CD4-positive, CD25-positive, alpha-beta regulatory T cell (primary cell): ENCODE measurements around the gene PTPRG. TPM values are rescaled to one million over a fixed set of nuclear protein-coding genes. Genes with fewer than 3 reads are reported as not detected.
"Not testable (repeated sequence)": the region's sequence is repeated elsewhere in the genome, so short reads cannot be mapped to it uniquely, and the experiment has no call there.

ENCODE experiments used
- ATAC-seq, 2 donors: fragments of 150-1000 bp; cut with Tn5 transposase; one replicate each; pipeline ENCODE4 v1.10.0; 2021; ENCODE audit warnings: low read depth in 2 of 2, moderate number of reproducible peaks in 2 of 2, moderate library complexity in 1 of 2
- DNase-seq, 3 donors: peaks; one replicate each; pipeline versions ENCODE4 v3.0.0 to v3.0.0-alpha.2; 2012 to 2022; ENCODE audit warnings: mixed read lengths in 1 of 3
- H3K27ac ChIP-seq: one replicate; pipeline ENCODE4 v1.7.0; 2013; ENCODE audit warnings: mild to moderate bottlenecking, low read length; ENCODE audit not compliant: insufficient read depth, poor library complexity, severe bottlenecking
- H3K27me3 ChIP-seq: one replicate; pipeline ENCODE4 v1.7.0; 2013; ENCODE audit warnings: low read length; ENCODE audit not compliant: control insufficient read depth, insufficient read depth
- H3K36me3 ChIP-seq: one replicate; pipeline ENCODE4 v1.7.0; 2013; ENCODE audit warnings: mild to moderate bottlenecking, low read length, moderate library complexity; ENCODE audit not compliant: control insufficient read depth, insufficient read depth
- H3K4me1 ChIP-seq: 2 replicates; pipeline ENCODE4 v1.7.0; 2013; ENCODE audit warnings: mild to moderate bottlenecking, low read length; ENCODE audit not compliant: insufficient read depth, control insufficient read depth, poor library complexity, severe bottlenecking
- H3K4me3 ChIP-seq: one replicate; pipeline ENCODE4 v1.7.0; 2013; ENCODE audit warnings: low read depth, mild to moderate bottlenecking, low read length, moderate library complexity
- H3K9me3 ChIP-seq, 2 experiments: 1 replicate in 1 of 2; 2 replicates in 1 of 2; pipeline ENCODE4 v1.7.0; 2013; ENCODE audit warnings: low read length in 2 of 2, mild to moderate bottlenecking in 1 of 2, moderate library complexity in 1 of 2; ENCODE audit not compliant: control insufficient read depth in 2 of 2
- H3K27ac Mint-ChIP-seq, 3 donors: one replicate each; pipeline ENCODE4 v1.8.0; 2020 to 2022; ENCODE audit warnings: mild to moderate bottlenecking in 3 of 3, mixed read lengths in 3 of 3, moderate library complexity in 2 of 3
- H3K27me3 Mint-ChIP-seq: one replicate; pipeline ENCODE4 v1.8.0; 2022; ENCODE audit warnings: mild to moderate bottlenecking, mixed read lengths
- H3K36me3 Mint-ChIP-seq: one replicate; pipeline ENCODE4 v1.8.0; 2020; ENCODE audit warnings: mixed read lengths
- H3K4me1 Mint-ChIP-seq, 4 donors: one replicate each; pipeline ENCODE4 v1.8.0; 2020 to 2022; ENCODE audit warnings: mixed read lengths in 4 of 4, mild to moderate bottlenecking in 1 of 4
- H3K4me3 Mint-ChIP-seq, 4 donors: one replicate each; pipeline ENCODE4 v1.8.0; 2020 to 2022; ENCODE audit warnings: mild to moderate bottlenecking in 4 of 4, mixed read lengths in 4 of 4, moderate library complexity in 3 of 4
- H3K9me3 Mint-ChIP-seq, 7 donors: one replicate each; pipeline ENCODE4 v1.8.0; 2020 to 2022; ENCODE audit warnings: mixed read lengths in 7 of 7, mild to moderate bottlenecking in 3 of 7, moderate library complexity in 2 of 7
- polyA plus RNA-seq, 4 donors: library from polyadenylated mRNA; unstranded; fragments of 300-500 nt; fragmentation: Illumina TruSeq; gene quantifications; one replicate each; pipeline ENCODE4 v1.2.3, GENCODE V29; 2021
- total RNA-seq: library from RNA; stranded (reverse); gene quantifications from one replicate; pipeline ENCODE4 v1.2.3, GENCODE V29; 2022

The PTPRG gene
- total and polyA plus RNA-seq, 5 donors from 2014 or later, result not detected

DNA sequence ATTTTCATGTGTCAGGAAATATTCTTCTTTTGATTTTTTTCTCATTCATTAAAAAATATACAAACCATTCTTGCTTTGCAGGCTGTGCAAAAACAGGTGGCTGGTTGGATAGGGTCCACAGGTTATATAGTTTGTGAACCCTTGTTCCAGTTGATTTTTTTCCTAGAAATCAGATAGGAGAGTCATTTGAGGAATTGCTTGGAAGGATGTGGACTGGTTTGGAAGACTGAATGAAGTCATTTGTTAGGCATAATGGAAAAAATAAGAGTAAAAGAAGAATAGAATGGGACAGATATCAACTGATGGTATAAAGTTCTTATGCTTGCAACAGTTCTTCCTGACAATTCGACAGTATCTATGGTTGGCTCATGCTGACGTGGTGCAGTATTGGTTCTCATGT is 189.4 kb downstream of the PTPRG start:
- Mint-ChIP-seq H3K27me3 (peaks cover 4% of the 10 kb centered on the region), H3K27ac (no peak overlapping the region), H3K4me3 (no peak overlapping the region), H3K36me3 (no peaks in the 10 kb centered on the region), H3K4me1 (no peaks in the 10 kb centered on the region), H3K9me3 (peaks cover 0 to 4% (median 0%) of the 10 kb centered on the region in 7 donors)
- Histone ChIP-seq H3K36me3 (no peaks in the 10 kb centered on the region), H3K9me3 (no peaks in the 10 kb centered on the region), H3K4me3 (no peak overlapping the region), H3K27ac (no peak overlapping the region), H3K27me3 (no peaks in the 10 kb centered on the region), H3K4me1 (no peaks in the 10 kb centered on the region)
- ATAC-seq (no peak), DNase-seq (no peak)

DNA sequence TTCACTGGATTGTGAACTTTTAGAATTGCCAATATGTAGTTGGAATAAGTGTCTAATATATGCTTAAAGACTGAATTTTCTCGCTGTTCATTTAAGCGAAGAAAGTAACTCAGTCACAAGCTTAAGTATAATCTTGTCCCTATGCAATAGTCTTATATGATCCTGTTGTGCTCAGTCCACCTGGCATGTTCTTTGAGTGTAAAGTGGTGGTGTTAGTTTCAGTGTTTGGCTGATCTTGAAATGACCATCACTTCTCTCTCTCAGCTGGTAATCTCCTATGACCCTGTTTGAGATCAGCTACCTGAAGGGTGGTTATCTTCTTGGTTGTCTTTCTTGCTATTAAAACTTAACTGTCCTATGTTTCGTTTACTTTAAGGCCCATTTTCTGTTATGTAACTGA is 197.5 kb downstream of the PTPRG start:
- Mint-ChIP-seq H3K27me3 (peaks cover 4% of the 10 kb centered on the region), H3K36me3 (no peaks in the 10 kb centered on the region), H3K27ac (no peak overlapping the region), H3K9me3 (peaks cover 0 to 10% (median 2%) of the 10 kb centered on the region in 7 donors), H3K4me3 (no peak overlapping the region), H3K4me1 (no peaks in the 10 kb centered on the region)
- DNase-seq, result no peak
- Histone ChIP-seq H3K27me3 (no peaks in the 10 kb centered on the region), H3K9me3 (peaks cover 0 to 4% of the 10 kb centered on the region in 2 experiments), H3K27ac (no peak overlapping the region), H3K4me1 (no peaks in the 10 kb centered on the region), H3K4me3 (no peak overlapping the region), H3K36me3 (no peaks in the 10 kb centered on the region)
- ATAC-seq, result no peak

DNA sequence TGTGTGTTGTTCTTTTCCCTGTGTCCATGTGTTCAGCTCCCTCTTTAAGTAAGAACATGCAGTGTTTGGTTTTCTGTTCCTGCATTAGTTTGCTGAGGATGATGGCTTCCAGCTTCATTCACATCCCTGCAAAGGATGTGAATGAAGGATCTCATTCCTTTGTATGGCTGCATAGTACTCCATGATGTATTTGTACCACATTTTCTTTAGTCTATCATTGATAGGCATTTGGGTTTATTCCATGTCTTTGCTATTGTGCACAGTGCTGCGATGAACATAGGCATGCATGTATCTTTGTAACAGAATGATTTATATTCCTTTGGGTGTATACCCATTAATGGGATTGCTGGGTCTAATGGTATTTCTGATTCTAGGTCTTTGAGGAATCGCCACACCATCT is 199.4 kb downstream of the PTPRG start:
- H3K9me3 ChIP-seq, DNase-seq, H3K4me3 ChIP-seq, H3K4me1 Mint-ChIP-seq, ATAC-seq, H3K36me3 Mint-ChIP-seq, H3K27me3 Mint-ChIP-seq, H3K27me3 ChIP-seq, H3K36me3 ChIP-seq, H3K4me3 Mint-ChIP-seq, H3K27ac Mint-ChIP-seq, H3K27ac ChIP-seq, H3K4me1 ChIP-seq, H3K9me3 Mint-ChIP-seq: not testable (repeated sequence)

DNA sequence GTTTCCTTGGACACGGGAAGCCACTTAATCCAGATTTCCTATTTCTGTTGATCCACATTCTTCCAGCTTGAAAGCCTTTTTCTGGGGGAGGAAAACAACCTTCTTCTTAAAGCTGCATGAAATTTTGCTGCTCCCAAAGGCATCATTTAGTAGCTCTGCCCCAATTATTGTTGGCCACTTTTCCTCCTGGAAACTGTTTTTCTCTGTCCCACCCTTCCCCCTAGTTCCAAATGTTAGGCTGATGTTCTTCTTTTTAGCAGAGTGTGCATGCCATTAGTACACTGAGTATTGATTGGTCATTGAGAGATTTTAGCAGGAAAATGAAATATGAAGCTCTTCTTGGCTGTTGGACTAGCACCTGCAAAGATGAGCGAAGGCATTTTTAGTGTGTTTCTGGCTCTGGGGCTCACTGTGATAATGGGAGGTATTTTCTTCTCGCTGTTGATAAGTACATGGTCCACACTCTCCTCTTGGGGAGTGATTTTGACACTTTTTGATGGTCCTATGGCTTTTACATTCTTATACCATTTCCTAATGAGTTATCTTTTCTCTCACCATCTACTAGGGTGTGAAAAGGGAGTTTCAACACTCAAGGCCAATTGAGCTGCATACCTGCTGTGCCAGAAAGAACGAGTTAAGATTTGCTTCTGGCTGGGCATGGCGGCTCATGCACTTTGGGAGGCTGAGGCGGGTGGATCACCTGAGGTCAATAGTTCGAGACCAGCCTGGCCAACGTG is 200.5 kb downstream of the PTPRG start:
- ATAC-seq, result no peak

DNA sequence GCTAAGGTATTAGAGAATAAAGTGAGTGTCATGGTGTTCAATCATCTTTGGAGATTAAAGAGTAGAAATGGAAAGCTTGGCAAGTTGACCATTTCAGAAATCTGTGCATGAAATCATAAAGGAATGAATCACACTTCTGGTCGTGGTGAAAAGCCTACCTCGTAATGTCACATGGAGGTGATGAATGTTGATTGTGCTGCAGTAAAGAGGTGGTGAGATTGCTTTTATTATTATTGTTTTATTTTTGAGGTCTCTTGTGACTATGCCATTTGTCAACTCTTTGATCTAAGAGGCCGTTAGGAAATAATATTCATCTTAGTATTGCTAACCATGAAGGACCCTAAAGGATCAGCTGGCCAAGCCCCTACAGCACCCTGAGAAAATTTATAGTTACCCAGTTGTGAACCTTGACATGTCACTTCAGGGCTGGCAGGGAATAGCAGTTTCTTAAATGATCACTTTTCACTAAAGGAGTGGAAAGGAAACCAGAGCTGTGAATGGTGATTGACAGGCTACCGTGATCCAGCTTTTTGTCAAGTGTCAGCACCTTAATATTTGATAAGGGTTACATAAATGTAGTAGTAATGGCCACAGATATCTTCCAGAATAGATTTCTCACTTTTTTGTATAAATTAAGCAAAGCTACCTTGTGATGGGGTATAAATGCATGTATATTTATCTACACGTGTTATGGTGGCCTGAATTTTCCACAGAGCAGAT is 203.9 kb downstream of the PTPRG start:
- no peak overlapping the region for H3K4me3 ChIP-seq
- no peak overlapping the region for H3K27ac ChIP-seq
- Mint-ChIP-seq H3K9me3 (peaks cover 0 to 10% (median 1%) of the 10 kb centered on the region in 7 donors), H3K27me3 (no peaks in the 10 kb centered on the region), H3K27ac (no peak overlapping the region), H3K36me3 (no peaks in the 10 kb centered on the region), H3K4me1 (no peaks in the 10 kb centered on the region), H3K4me3 (no peak overlapping the region)
- no peaks in the 10 kb centered on the region for H3K36me3 ChIP-seq
- peaks cover 0 to 4% of the 10 kb centered on the region in 2 experiments for H3K9me3 ChIP-seq
- no peaks in the 10 kb centered on the region for H3K4me1 ChIP-seq
- no peak for ATAC-seq
- no peak for DNase-seq
- no peaks in the 10 kb centered on the region for H3K27me3 ChIP-seq

More for the DNA sequence above, 200.5 kb downstream of the PTPRG start:
- peaks cover 0 to 4% of the 10 kb centered on the region in 2 experiments for H3K9me3 ChIP-seq
- no peaks in the 10 kb centered on the region for H3K36me3 Mint-ChIP-seq
- H3K4me3 Mint-ChIP-seq, result no peak overlapping the region
- H3K27ac ChIP-seq, result no peak overlapping the region
- H3K9me3 Mint-ChIP-seq, result peaks cover 0 to 10% (median 2%) of the 10 kb centered on the region in 7 donors
- no peaks in the 10 kb centered on the region for H3K27me3 Mint-ChIP-seq
- no peak for DNase-seq
- H3K27me3 ChIP-seq, result no peaks in the 10 kb centered on the region
- H3K4me3 ChIP-seq, result no peak overlapping the region
- no peaks in the 10 kb centered on the region for H3K4me1 ChIP-seq
- H3K36me3 ChIP-seq, result no peaks in the 10 kb centered on the region
- no peaks in the 10 kb centered on the region for H3K4me1 Mint-ChIP-seq
- no peak overlapping the region for H3K27ac Mint-ChIP-seq

DNA sequence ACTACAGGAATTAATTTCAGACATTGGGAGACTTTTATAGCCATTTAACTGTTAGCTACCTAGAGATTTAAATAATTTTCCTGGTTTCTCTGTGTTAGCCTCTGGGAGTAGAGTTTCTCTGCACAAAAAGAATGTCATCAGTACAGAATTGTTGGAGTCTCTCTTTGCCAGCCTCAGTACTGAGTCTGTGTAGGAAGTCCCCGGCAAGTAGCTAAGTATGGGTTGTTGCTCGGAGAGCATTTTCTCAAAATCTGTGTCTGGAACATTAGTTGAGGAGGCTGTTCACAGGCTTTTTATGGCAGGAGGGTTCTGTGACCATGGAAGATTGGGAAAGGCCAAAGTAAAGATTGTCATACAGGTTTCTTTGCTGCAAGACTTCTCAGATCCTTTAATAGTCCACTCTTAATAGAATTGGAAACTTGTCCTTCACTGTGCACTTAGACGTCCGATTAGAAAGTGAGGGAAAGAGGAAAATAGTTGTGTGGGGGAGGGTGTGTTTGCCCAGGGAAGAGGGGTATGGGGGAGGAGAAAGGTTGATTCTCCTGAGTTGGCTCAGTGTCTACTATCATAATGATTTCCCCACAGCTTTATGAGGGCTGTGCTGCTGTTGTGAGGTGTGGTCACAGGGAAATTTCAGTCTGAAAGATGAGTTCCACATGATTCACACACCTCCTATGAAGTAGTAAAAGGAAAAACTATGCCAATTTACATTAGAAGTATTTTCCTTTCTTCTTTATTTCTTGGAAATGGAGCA is 207.1 kb downstream of the PTPRG start:
- Mint-ChIP-seq H3K36me3 (no peaks in the 10 kb centered on the region), H3K9me3 (peaks cover 0 to 8% (median 4%) of the 10 kb centered on the region in 7 donors), H3K27ac (no peak overlapping the region), H3K4me1 (no peaks in the 10 kb centered on the region), H3K27me3 (no peaks in the 10 kb centered on the region), H3K4me3 (no peak overlapping the region)
- no peaks in the 10 kb centered on the region for H3K4me1 ChIP-seq
- no peaks in the 10 kb centered on the region for H3K27me3 ChIP-seq
- no peak overlapping the region for H3K4me3 ChIP-seq
- DNase-seq, result no peak
- ATAC-seq, result no peak
- no peaks in the 10 kb centered on the region for H3K9me3 ChIP-seq
- no peak overlapping the region for H3K27ac ChIP-seq
- H3K36me3 ChIP-seq, result no peaks in the 10 kb centered on the region

DNA sequence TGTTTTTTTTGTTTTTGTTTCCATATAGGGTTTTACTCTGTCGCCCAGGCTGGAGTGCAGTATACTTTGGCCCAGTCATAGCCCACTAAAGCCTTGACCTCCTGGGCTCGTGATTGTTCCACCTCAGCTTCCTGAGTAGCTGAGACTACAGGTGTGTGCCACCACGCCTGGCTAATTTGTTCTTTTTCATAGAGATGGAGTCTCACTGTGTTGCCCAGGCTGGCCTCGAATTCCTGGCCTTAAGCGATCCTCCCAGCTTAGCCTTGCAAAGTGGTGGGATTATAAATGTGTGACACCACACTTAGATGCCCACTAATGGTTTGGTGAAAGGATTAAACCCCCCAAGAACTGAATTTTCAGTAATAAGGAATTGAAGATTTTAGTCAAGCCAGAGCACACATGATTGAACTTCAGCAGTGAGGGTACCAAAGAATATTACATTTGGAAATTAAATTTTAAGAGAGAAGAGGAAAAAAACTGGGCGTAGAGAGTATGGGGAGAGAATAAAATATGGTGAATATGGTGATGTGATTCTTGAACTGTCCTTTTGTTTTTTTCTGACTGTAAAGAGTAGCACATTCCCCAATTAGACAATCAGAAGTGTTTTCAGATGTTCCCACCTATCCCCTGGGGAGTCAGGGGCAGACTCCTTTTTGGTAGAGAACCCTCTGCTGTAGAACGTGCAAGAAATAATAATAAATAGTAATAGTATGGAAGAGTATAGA is 208.1 kb downstream of the PTPRG start:
- H3K36me3 ChIP-seq, result no peaks in the 10 kb centered on the region
- no peak for DNase-seq
- no peaks in the 10 kb centered on the region for H3K27me3 ChIP-seq
- Mint-ChIP-seq H3K36me3 (no peaks in the 10 kb centered on the region), H3K9me3 (peaks cover 0 to 8% (median 4%) of the 10 kb centered on the region in 7 donors), H3K4me1 (no peaks in the 10 kb centered on the region), H3K27me3 (no peaks in the 10 kb centered on the region), H3K4me3 (no peak overlapping the region), H3K27ac (no peak overlapping the region)
- ATAC-seq, result no peak
- H3K4me3 ChIP-seq, result no peak overlapping the region
- no peaks in the 10 kb centered on the region for H3K9me3 ChIP-seq
- H3K4me1 ChIP-seq, result no peaks in the 10 kb centered on the region
- H3K27ac ChIP-seq, result no peak overlapping the region
